Fibroblast of skin of right quadriceps (primary cell): ENCODE data around the gene CD47.

Experiments
- DNase-seq: peaks from one replicate; pipeline ENCODE4 v3.0.0-alpha.2; 2013

CD47 gene

DNA sequence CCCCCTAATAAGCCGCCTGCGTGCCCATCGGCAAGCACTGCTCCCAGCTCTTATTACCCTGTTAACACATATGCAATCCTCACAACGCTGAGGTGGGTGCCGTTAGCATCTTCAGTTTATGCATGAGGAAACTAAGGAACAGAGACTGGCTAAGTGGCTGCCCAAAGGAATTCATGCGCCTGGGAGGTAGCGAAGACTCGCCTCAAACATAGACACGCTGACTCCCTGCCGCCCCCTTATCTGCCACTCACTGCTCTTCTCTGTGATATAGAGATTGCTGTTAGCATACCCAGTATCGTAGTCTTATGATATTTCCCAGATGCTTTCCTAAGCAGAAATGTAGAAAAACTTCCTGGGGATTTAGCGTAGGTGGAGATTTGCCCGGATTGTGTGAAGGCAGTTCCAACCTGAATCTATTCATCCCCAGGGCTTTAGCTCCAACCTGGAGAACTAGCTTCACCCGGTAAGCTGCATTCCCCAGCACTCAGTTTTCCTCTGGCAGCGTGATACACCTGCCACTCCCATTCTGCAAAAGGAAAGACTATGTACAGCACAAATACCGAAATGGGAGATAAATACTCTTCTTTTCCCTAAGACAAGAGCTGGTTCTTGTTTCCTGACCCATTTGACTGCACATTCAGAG lies 23.7 kb upstream of the CD47 start:
- no peak for DNase-seq

DNA sequence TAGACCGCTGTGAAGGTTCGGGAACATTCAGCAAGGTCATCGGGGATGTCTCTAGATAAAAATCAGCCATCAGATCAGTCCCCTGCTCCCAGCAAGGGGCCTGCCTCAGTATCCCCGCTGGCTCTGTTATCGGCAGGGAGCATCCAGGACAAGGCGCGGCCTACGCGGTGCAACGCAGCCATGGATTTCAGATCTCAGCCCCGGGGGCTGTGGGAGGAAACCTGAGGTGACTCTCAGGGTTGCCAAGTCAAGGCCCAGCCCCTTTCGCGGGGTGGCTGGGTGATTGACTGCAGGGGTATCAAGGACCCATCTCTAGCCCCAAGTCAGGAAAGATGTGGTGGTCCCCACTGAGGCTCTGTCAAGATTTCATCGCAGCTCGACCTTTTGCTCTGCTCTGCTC lies 23.1 kb upstream of the CD47 start:
- no peak for DNase-seq

DNA sequence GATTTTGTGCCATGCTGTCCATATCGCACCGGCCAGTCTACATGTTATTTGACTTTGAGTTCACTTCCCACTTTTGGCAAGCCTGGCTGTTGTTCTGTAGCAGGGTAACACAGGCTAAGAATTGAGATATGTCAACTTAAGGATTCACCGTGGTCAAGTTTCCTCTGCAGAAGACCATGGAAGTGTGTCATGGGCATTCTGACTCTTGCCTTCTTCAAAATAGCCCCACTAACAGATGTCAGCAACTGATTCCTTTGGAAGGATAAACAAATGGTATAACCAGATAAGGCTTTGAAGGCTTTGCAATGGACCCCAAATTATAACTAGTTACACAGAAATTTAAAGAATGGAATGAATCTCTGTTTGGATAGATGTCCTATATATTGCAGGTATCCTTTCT lies 20.1 kb upstream of the CD47 start:
- no peak for DNase-seq

DNA sequence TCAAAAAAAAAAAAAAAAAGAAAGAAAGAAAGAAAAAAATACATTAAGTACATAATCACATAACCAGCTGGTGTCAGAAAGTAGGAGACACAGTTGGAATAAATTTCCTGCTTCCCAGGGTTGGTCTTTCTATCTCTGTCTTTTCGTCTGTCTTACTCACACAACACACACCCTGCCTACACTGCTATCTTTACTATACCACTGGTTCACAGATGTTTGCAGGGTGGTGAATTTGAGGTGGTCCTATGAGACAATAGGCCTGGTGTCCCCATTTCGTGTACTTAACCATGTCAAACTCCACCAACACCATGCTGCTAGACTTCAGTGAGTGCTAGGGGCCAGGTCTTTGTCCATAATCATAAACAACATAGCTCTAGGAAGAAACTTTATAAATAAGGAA lies 17.6 kb upstream of the CD47 start:
- no peak for DNase-seq

DNA sequence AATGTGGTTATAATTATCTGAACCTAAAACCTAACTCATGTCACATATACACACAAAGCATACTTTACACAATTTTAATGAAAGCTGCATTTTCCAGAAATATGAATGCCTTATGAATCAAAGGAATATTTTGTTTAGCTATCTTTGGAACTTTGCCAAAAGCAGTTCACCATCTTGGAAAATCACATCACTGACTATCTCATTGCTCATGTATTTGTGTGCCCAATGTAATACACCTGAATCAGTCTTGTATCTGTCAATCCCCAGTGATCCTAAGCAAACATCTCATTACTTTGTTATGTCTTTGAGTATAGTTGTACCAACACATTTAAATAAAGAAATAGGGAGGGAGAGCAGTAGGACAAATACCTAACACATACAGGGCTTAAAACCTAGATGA lies 15.6 kb upstream of the CD47 start:
- no peak for DNase-seq

DNA sequence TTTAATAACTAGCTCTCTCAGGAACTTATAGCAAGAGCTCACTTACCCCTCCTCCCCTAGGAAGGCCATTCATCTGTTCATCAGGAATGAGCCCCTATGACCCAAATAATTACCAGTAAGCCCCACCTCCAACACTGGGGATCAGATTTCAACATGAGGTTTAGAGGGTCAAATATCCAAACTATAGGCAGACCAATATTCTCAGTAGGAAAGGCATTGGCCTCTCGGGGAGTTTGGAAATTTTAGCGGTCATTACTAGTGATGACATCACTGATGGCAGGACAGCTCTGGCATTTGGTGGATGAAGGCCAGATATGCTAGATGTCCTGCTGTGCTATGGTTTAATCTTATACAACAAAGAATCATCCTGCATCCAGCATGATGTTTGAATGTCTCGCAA lies 15.2 kb upstream of the CD47 start:
- peak; percentile 86 for DNase-seq

DNA sequence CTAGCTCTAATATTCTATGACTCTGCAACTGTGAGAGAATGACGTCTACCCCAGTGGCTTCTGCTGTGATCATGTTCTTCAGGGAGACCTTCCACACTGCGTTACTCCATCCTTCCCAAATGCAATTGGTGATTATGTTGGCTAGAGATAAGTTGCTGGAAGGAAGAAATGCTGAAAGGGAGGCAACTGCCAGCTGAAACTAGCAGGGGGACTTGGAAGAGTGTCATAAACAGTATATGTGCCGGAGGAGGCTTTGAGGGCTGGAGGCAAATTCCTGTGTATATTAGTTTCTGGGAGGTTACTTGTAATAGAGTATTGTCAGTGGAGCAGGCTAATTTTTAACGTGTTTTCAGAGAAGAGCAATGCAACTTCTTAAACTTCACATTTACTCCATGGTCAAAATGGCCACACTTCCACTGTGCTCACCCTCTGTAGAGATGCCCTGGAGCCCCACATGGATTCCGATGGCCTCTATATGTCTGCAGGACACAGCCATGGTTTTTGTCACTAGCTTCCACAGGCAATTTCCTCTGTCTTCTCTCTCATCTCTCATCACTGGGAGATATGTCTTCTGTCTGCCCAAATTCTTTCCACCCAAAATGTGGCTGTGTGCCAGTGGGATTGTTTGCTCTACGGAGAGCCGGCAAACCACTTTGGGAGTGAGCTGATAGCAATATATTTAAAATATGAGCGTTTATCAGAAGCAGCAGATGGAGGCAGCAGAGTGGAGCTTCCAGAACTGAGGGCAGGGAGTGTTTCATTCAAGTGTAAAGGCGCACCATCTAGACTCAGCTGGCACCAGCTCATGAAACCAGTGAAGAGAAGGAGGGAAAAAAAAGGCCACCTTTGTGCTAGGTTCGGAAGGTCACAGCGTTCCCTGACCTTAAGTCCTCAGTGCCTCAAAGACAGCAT lies 13.3 kb upstream of the CD47 start:
- peak; percentile 64 for DNase-seq

DNA sequence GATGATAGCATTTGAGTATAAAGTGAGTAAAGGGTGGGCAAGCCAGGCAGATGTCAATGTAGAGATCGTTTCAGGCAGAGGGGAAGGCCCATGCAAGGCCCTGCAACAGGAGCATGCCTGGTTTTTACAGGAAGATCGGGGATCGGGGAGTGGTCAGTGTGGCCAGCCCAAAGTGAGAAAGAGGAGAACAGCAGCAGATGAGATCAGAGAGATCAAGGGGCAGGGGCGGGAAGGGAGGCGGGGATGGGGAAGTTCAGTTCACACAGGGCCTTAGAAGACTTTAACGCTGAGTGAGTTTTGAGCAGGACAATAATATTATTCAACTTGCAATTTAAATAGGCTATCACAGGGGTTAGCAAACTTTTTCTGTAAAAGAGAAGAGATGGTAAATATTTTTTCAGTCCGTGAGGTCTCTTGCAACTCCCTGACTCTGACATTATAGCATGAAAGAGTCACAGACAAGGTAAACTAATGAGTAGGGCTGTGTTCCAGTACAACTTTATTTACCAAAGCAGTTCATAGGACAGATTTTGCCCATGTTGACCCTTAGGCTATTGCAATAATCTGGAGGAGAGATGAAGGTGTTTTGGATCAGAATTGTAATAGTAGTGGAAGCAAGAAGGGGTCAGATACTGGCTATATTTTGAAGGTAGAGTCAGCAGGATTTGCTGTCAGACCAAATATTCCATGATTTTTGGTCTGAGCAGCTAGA lies 12.4 kb upstream of the CD47 start:
- DNase-seq, result no peak

DNA sequence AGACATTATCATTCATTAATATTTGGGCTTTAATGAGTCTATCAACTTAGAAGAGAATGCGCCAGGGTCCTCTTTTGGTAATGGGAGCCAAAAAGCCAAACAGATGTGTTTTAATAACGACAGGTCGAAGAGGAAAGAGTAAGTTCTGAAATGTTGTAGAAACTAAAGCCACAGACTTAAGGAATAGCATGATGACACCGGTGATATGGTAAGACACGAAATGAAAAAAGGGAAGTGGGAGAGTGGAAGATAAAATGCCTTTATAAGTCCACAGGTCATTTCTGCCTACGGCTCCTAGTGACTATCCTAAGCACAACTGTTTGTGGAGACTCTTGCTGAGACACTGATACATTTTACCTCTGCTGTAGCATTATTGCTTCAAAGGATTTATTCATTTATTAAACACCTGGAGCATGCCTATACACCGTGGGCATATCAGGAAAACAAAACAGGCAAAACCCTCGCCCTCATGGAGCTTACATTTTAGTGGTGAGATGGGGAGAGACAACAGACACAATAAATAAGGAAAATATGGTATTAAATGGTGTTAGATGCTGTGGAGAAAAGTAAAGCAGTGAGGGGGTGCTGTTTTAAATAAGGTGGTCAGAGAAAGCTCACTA lies 11.7 kb upstream of the CD47 start:
- DNase-seq, result no peak

DNA sequence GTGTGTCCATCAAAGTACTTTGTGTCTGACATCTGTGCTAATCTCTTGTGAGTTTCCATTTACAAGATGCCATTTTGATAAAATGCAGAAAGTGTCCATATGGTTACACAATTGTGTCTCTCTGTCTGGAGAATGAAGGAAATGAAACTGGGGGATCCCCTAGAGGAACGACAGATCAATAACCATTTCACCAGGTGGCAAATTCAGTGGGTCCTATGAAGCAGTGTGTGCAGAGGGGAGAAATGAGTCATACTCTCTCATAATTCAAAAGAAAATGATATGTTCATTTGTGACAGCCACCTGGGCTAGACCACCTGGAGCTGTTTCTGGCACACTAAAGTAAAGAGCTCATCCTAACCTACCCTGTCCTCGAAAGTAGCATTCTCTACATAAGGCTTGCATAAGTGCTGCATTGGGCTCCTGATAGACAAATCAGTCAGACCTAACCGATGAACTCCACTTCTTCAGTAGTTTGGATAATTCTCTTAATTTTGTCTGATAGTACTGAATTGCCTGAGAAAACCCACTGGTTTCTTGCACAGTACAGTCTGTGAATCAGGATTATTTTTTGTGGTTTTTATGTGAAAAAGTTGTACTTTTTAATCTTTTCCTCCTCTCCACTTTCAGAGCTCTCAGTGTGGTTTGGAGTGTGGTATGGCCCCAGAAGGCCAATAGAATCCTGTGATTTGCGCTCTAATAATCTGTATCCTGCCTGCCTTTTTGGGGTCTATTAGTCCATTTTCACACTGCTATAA lies 10.3 kb upstream of the CD47 start:
- no peak for DNase-seq

DNA sequence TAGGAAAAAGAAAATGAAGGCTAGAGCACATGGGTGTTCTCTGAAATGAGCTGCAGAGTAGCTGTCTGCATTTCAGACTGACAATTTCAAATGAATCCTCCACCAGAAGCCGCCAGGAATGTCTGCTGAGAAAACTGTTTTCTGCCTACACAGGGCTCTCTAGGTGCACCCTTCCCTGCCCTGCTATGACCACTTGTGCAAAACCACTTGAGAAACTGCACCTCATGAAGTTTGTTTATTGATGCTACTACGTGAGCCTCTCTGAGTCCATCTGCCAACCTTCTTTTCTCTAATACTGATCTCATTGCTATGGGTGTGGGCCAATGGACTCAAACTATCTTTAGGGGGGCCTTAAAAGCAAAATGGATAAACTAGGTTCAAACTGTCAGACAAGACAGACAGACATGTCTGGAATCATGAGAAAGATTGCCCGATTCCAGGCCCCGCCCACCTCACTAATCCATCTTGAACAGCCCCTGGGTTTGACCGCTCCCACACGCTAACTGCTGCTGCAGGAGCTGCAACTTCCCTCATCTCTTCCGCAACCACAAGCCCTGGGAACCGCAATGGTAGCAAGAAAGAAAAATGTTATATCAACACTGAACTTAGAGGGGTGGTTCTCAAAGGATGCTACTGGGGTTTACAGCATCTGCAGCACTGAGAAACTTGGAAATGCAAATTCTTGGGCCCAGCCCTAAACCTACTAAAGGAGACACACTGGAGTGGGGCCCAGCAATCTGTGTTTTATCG lies 9.0 kb upstream of the CD47 start:
- DNase-seq, result no peak

DNA sequence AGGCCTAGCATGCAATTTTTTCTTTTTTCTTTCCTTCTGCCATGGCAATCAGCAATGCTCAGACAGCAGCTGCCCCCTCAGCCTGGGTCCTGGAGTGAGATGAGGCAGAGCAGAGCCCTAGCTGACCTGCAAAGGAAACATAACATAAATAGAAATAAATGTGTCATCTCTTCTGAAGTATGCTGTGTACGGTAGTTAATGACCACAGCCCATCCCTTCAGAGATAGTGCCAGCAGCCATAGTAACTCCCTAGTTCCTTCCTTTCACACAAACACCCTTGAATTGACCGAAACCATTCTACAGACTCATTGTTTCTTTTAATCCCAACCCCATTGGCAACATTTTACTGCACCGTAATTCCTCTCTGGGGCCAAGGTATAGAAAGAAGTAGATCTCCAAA lies 8.4 kb upstream of the CD47 start:
- DNase-seq, result no peak

DNA sequence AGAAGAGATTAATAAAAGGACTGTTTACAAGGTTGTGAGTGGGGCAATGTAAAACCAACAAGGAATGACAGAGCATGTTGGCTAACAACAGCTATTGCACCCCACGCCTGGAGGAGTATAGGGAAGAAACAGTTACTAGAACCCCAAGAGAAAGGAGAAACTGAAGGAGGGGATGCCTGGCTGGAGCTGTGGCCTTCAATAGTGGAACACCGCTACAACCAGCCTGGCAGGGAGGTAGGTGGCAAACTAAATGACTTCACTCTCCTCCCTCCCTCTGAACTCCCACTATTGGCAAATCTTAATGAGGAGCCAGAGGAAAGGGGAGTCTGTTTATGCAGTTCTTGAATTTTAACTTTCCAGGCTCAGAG lies 7.2 kb upstream of the CD47 start:
- DNase-seq, result no peak

DNA sequence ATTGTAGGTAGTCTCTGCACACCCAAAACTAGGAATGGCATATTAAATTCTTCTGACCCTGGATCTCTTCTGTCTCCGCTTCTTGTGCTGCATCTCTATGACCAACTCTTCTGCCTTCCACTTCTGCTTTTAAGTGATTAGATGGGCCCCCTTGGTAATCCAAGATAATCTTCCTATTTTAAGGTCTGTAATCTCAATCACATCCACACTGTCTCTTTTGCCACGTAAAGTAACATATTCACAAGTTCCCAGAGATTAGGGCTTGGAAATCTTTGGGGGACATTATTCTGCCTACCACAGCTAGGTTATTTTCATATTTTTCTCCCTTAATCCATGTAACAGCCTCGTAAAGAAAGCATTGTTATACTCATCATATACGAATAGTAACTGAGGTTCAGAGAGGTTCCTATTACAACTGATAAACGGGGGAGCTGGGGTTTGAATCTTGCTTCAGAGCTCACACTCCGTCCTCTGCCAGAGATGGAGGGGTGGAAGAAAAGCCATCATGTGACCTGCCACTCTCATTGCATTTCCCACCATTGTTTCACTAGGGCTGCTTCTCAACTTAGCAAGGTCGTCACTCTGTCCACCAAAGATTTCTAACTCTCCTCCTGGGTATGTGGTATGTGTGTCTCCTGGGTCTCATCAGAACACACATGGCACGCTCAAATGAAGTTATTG lies 6.6 kb upstream of the CD47 start:
- no peak for DNase-seq

DNA sequence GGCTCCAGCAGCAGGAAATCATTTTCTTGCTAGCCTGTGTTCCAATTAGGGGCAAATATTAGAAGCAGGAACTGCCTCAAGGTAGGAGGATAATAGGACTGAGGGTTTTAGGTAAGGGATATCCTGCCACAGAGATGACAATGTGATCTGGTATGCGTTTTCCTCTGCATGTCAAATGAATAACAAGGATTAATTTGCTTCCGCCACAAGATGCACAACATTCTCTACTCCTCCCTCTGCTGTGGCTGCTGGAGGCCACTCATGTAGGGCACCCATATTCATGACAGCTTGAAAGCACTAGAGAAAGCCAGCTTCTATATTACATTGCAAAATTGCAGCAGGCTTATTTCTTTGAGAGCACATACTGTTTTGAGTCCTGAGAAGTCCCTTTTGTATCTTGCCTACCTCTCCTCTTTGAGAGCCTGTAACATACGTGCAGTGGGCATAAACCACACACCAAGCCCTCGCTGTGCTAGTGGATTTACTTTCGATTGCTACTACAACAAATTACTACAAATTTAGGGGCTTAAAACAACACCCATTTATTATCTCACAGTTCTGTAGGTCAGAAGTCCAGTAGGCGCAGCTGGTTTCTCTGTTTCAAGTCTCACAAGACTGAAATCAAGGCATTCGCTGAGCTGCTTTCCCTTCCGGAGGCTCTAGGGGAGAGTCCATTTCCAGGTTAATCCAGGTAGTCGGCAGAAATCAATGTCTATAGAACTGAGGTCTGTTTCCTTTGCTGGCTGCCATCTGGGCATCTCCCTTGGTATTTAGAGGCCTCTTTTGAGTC lies 5.9 kb upstream of the CD47 start:
- no peak for DNase-seq

DNA sequence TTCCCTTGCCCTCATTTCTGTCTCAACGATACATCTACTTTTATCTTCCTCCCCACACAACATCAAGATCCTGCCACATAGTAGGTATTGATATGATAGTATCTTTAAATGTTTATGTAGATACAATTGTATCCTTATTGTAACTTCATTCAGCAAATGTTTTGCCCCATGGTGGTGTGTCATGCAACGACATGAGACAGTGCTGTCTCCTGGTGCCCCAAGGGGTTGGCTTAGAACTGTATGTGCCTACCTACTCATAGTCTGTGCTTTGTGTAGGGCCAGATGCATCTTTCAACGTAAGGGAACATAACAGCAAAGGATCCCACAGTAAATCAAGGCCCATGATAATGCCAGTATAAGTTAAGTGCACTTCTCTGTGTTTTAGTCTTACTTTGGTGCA lies 2.8 kb upstream of the CD47 start:
- no peak for DNase-seq

DNA sequence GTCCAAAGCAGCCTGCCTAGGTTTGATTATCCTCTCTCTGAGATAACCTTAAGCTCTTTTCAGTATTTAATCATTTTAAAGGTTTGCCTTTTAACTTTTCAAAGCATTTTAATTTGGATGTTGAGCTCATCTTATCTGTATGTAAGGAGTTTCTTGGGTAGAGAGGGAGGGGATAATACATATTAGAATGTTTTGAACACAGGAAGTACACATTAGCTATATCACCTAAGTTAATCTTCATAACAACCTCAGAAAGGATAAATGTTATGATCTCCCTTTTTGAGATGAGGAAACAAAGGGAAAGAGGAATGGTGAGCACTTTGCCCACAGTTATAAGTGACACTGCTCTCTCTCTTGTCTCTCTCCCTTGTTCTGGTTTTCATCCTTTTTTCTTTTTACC lies 2.2 kb upstream of the CD47 start:
- DNase-seq, result no peak

DNA sequence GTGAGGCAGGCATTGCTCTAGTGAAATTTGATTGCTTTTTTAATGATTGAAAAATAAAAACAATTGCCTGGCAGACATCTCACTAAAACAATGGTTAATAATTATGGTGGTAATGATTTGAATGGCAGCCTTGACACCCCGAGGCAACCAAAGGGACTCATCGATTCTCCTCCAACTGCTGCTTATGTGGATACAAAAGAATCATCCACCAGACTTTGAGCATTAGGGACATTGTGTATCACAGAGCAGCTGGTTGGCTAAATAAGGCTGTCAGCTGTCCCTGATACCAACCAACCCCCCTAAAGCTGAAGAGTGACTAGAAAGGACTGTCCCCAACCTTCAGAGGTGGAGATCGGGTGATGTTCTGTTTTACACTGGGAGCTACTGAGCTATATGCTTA lies 1.7 kb upstream of the CD47 start:
- no peak for DNase-seq

DNA sequence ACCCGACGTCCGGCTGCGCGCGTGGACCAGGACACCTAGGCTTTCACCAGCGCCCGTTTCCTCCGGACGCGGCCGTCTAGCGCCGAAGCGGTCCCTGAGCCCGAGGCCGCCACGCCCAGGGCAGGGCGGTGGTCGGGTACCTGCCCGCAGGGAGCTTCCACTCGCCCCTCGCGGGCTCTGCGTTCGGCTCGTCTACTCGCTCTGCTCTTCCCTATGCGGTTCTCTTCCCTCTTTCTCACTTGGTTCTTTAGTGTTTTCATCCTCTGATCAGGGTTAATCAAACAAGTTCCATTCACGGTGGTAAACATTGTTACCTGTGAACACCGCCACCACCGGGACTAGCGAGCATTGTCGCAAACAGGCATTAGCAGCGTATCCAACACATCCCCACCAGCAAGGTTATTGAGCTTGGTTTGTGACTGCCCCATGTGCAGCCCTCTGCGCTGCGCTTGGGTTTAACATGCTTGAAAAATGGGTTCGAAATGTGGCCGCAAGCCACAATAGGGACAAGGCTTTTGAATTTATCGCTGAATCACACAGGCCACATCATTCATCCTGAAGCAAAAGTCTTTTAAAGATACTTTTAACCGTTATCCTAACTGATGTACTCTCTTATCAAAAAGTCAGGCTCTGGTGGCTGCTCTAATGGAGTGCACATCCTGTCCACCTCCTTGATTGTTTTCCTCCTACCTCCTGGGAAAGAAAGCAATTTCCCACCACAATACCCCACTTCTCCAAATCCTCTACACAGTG lies 843 bp upstream of the CD47 start:
- no peak for DNase-seq
